ENCODE data around the gene SYNPR. TPM values are rescaled to one million over a fixed set of nuclear protein-coding genes. Genes with fewer than 3 reads are reported as not detected.

Gene SYNPR
- 14.7 and 17.6 TPM in 2 replicates for total RNA-seq (2021)
- Bru-seq, nascent RNA = percentile 67 among the genes with signal in this experiment
- BruChase-seq, experiment 1, labeled RNA remaining after a 2-hour chase = percentile 58 among the genes with signal in this experiment
- BruChase-seq, experiment 2, labeled RNA remaining after a 6-hour chase = percentile 55 among the genes with signal in this experiment
- long read RNA-seq, partial matches to known transcripts = 2 of 8 reads
- long read RNA-seq, other reads (novel, unspliced or antisense) = 5 of 8 reads

DNA sequence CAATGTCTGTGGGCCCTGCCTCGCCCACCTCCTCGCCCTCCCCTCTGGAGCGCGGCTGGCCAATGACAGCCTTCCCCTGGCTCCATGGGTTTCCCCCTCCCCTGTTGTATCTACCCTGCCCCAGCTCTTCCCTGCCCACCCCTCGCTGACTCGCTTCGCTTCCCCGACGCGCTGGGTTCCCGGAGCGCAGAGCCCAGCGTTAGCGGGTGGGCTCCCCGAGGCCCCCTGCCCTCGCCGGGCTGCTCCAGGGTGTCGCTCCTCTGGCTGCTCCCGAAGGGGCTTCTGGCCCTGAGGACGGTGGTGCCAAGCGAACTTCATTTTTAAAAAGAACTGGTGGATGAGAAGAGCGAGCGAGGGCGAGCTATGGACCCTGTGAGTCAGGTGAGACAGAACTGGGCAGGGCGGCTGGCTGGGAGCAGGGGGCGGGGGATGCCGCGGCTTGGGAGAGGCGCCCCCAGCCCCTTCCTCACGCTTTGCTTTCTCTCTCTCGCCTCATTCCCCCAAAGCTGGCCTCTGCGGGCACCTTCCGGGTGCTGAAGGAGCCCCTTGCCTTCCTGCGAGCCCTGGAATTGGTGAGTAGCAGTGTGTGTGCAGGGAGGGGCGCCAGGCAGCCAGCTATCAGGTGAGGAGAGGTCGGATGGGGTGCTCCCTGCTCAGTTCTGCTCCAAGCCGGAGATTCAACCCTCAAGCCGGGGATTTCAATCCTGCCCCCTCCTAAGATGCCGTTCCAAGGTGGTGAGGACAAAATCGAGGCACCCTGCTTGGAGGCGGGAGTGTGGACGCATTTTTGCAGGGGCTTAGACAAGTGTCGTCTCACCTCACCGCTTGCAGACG is at the start of gene SYNPR:
TSS of gene SYNPR (plus strand) at position 138 of the 834 bp plus-strand sequence.
- no TSS peak for BruUV-seq (replicated peaks)
- intact Hi-C loops (cut with micrococcal nuclease; ENCODE audit: unreplicated experiment) = loop anchor here (5.0 kb wide), 1 partner anchor 64 kb away; no protein-coding TSS in a partner anchor
- Histone ChIP-seq H3K4me3 (ENCODE audit: low read depth, low read length, poor library complexity, severe bottlenecking) (peak within 1 kb of the TSS; percentile 60), H3K27me3 (replicated peaks; ENCODE audit: insufficient read depth, low read depth, low read length, poor library complexity) (no peaks in the 10 kb centered on the region), H3K9me3 (ENCODE audit: low read depth, low read length, poor library complexity, severe bottlenecking) (no peaks in the 10 kb centered on the region), H3K36me3 (ENCODE audit: insufficient read depth, low read length, poor library complexity, severe bottlenecking) (no peaks in the 10 kb centered on the region), H3K27ac (ENCODE audit: low read depth, low read length, poor library complexity, severe bottlenecking) (no peak within 1 kb of the TSS), H3K4me1 (ENCODE audit: insufficient read depth, low read length, poor library complexity, severe bottlenecking) (no peaks in the 10 kb centered on the region)
- TF ChIP-seq, protein P1, sequence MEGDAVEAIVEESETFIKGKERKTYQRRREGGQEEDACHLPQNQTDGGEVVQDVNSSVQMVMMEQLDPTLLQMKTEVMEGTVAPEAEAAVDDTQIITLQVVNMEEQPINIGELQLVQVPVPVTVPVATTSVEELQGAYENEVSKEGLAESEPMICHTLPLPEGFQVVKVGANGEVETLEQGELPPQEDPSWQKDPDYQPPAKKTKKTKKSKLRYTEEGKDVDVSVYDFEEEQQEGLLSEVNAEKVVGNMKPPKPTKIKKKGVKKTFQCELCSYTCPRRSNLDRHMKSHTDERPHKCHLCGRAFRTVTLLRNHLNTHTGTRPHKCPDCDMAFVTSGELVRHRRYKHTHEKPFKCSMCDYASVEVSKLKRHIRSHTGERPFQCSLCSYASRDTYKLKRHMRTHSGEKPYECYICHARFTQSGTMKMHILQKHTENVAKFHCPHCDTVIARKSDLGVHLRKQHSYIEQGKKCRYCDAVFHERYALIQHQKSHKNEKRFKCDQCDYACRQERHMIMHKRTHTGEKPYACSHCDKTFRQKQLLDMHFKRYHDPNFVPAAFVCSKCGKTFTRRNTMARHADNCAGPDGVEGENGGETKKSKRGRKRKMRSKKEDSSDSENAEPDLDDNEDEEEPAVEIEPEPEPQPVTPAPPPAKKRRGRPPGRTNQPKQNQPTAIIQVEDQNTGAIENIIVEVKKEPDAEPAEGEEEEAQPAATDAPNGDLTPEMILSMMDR (conservative IDR thresholded peaks at IDR 0.05; ENCODE audit: low read depth, low read length) = no peak
- TF ChIP-seq EZH2 (IDR thresholded peaks at IDR 0.05; ENCODE audit: borderline replicate concordance, low read depth, low read length, poor library complexity, severe bottlenecking) = no peak
- CTCF ChIA-PET = no interaction called here
- POLR2A ChIA-PET (ENCODE audit: low non-redundant PET) = no interaction called here
- DNase-seq (ENCODE audit: low spot score) = peak; percentile 58

DNA sequence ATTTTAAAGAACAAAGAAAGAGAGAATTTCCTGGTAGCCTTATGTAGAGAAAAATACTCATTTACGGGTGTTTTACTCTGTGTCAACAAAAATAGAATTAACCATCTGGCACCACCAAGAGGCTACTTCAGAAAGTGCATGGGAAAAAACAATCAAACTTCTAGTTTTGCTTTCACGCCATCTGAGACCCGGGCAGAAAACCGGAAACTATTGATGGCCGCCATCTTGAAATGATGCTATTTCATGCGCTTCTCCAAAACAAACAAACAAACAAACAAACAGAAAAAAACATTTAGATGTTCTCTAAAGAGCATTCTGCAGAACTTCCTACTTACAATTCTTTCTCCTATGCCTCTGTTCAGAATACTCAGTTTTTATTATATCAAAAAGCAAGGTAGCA is 49.4 kb upstream of the SYNPR start:
- Histone ChIP-seq H3K27ac (ENCODE audit: low read depth, low read length, poor library complexity, severe bottlenecking) (no peak overlapping the region), H3K27me3 (replicated peaks; ENCODE audit: insufficient read depth, low read depth, low read length, poor library complexity) (no peaks in the 10 kb centered on the region), H3K4me3 (ENCODE audit: low read depth, low read length, poor library complexity, severe bottlenecking) (no peak overlapping the region), H3K9me3 (ENCODE audit: low read depth, low read length, poor library complexity, severe bottlenecking) (no peaks in the 10 kb centered on the region), H3K36me3 (ENCODE audit: insufficient read depth, low read length, poor library complexity, severe bottlenecking) (no peaks in the 10 kb centered on the region), H3K4me1 (ENCODE audit: insufficient read depth, low read length, poor library complexity, severe bottlenecking) (peaks cover 5% of the 10 kb centered on the region)
- TF ChIP-seq, protein P1 (conservative IDR thresholded peaks at IDR 0.05; ENCODE audit: low read depth, low read length) = peak; percentile 57
- no peak for TF ChIP-seq EZH2 (IDR thresholded peaks at IDR 0.05; ENCODE audit: borderline replicate concordance, low read depth, low read length, poor library complexity, severe bottlenecking)
- BruUV-seq (replicated peaks) = no TSS peak
- CTCF ChIA-PET = no interaction called here
- POLR2A ChIA-PET (ENCODE audit: low non-redundant PET) = interaction anchor here (0.6 kb wide), 1 partner anchor 44 kb away, joined by 3 read pairs; no protein-coding TSS in a partner anchor
- intact Hi-C loops (cut with micrococcal nuclease; ENCODE audit: unreplicated experiment) = loop anchor here (1.0 kb wide), 1 partner anchor 562 kb away; no protein-coding TSS in a partner anchor
- peak; percentile 70 for DNase-seq (ENCODE audit: low spot score)

DNA sequence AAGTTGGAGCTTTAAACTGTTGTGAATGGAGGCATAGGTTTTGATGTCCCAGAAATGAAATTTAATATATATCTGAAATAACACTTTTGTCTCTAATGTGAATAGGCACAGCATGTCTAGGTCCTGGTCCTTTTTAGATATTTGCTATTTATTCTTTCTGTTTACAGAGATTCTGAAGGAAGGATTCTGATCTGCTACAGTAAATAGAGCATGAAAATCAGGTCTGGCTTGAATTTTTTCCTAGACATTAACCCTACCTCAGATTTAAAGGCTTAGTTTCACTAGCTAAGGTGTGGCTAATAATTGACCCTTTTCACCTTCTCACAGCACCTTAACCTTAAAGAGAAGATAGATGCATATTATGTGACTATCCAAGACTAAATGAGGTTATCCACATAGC is 48.0 kb upstream of the SYNPR start:
- no peak for DNase-seq (ENCODE audit: low spot score)
- Histone ChIP-seq H3K4me1 (ENCODE audit: insufficient read depth, low read length, poor library complexity, severe bottlenecking) (peaks cover 5% of the 10 kb centered on the region), H3K4me3 (ENCODE audit: low read depth, low read length, poor library complexity, severe bottlenecking) (no peak overlapping the region), H3K27ac (ENCODE audit: low read depth, low read length, poor library complexity, severe bottlenecking) (no peak overlapping the region), H3K27me3 (replicated peaks; ENCODE audit: insufficient read depth, low read depth, low read length, poor library complexity) (no peaks in the 10 kb centered on the region), H3K36me3 (ENCODE audit: insufficient read depth, low read length, poor library complexity, severe bottlenecking) (no peaks in the 10 kb centered on the region), H3K9me3 (ENCODE audit: low read depth, low read length, poor library complexity, severe bottlenecking) (no peaks in the 10 kb centered on the region)
- no TSS peak for BruUV-seq (replicated peaks)
- ChIA-PET POLR2A (ENCODE audit: low non-redundant PET) (no interaction called here), CTCF (no interaction called here)
- intact Hi-C loops (cut with micrococcal nuclease; ENCODE audit: unreplicated experiment) = no loop called here
- TF ChIP-seq, protein P1 (conservative IDR thresholded peaks at IDR 0.05; ENCODE audit: low read depth, low read length) = no peak
- no peak for TF ChIP-seq EZH2 (IDR thresholded peaks at IDR 0.05; ENCODE audit: borderline replicate concordance, low read depth, low read length, poor library complexity, severe bottlenecking)

Measured in A673 (cell line).